Measurements from ENCODE around the gene LCLAT1. TPM values are rescaled to one million over a fixed set of nuclear protein-coding genes. Genes with fewer than 3 reads are reported as not detected.
"Not testable (repeated sequence)": the region's sequence is repeated elsewhere in the genome, so short reads cannot be mapped to it uniquely, and the experiment has no call there.

Gene LCLAT1
- total RNA-seq, 1 experiment from 2014 or later = 24.9 TPM

- DNase-seq (ENCODE audit: low read depth) = no peak
These were observed 192.8 kb downstream of the LCLAT1 start for GRCh38 chr2:30639836-30640235.

- DNase-seq (ENCODE audit: low read depth) = no peak
These were observed 194.8 kb downstream of the LCLAT1 start for GRCh38 chr2:30641765-30642345.

DNA sequence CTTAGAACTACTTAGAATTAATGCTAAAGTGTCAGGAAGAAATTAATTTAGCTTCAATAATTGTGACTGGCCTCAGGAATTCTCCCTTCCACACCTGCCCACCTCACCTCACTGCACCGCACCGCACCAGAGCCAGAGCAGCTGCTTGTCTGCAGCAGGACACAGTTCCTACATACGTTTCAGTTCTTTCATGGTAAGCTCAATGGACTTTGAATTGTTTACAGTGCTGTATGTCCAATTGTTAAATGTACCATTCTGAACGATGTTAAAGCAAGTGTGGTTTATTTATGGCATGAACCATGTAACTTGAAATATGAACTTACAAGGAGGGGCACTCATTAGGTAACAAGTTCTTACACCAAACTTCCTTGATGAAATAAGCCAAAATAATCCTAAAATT, 196.0 kb downstream of the LCLAT1 start:
- DNase-seq (ENCODE audit: low read depth) = not testable (repeated sequence)

- no peak for DNase-seq (ENCODE audit: low read depth)
These were observed 196.6 kb downstream of the LCLAT1 start for GRCh38 chr2:30643674-30644073.

GRCh38 chr2:30645081-30645744, 198.2 kb downstream of the LCLAT1 start:
- DNase-seq (ENCODE audit: low read depth) = peak; percentile 47

- DNase-seq (ENCODE audit: low read depth) = no peak
These were observed 198.7 kb downstream of the LCLAT1 start for GRCh38 chr2:30645745-30646119.

DNA sequence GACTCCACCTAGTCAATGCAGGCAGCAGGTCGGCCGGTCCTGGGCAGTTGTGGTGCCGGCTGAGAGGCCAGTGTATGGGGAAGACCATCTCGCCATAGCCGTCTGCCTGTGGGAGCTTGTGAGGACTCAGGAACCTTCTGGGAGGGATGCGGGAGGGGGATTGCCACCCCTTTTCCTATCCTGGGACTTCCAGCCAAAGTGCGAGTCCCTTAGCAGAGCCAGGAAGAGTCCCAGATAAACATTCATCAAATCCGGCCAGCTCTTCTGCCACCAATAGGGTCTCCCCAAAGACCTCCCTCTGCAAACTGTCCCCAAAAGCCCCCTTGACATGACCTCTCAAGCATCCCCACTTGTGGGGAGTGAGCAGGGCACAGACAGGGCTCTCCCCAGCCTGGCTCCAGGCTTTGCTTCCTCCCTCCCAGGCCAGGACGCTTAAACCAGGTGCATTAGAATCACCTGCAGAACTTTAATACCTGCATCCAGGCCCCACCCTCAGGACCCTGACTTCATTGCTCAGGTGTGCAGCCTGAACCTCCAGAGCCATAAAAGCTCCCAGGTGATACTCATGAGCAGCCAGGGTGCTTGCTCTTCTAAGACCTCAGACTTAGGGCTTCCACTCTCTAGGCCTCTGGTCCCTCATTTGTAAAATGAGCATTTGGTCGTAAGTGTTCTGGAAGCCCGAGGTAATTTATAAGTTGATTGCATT, 200.9 kb downstream of the LCLAT1 start:
- DNase-seq (ENCODE audit: low read depth) = no peak

- DNase-seq (ENCODE audit: low read depth) = no peak
These were observed 202.2 kb downstream of the LCLAT1 start for GRCh38 chr2:30649278-30649677.

GRCh38 chr2:30649828-30650227, 202.8 kb downstream of the LCLAT1 start:
- DNase-seq (ENCODE audit: low read depth) = no peak

DNA sequence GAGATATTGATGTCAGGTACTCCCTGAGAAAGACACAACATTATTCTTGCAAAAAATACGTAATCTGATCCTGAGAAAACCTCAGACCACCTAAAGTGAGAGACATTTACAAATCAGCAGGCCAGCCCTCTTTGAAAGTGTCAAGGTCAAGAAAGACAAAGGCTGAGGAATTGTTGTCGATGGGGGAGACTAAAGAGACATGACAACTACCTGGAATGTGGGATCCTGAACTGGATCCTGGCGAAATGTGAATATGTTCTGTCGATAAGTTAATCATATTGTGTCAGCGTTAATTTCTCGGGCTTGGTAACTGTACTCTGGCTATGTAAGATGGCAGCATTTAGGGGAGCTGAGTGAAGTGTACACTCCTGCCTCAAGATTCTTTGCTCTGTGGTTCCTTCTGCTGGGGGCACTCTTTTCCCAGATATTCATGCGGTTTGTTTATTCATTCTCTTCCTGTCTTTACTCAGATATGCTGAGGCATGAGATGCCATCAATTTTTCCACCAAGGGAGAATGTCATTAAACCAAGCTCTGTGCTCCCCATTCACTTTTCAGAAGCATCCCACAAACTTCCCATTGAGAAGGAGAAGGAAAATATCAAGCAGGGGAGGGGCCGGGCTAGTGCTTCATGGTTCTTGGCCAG, 205.3 kb downstream of the LCLAT1 start:
- DNase-seq (ENCODE audit: low read depth) = no peak

DNA sequence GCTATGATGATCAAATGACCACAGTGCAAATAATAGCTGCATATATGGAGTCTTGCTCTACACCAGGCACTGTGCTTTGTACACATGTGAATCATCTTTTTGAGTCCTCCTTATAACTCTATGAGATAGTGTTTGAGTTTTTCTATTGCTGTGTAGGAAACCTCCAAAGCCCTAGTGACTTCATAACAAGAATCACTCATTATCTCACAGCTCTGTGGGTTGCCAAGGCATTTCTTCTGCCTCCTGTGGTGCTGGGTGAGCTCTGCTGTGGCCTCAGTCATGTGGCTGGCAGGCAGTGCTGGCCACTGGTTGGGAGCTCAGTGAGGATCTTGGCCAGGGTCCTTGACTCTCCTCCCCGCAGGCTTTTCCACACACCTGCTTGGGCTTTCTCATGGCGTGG, 206.8 kb downstream of the LCLAT1 start:
- DNase-seq (ENCODE audit: low read depth) = peak; percentile 31

- DNase-seq (ENCODE audit: low read depth) = no peak
These were observed 207.4 kb downstream of the LCLAT1 start for GRCh38 chr2:30654404-30654803.

DNA sequence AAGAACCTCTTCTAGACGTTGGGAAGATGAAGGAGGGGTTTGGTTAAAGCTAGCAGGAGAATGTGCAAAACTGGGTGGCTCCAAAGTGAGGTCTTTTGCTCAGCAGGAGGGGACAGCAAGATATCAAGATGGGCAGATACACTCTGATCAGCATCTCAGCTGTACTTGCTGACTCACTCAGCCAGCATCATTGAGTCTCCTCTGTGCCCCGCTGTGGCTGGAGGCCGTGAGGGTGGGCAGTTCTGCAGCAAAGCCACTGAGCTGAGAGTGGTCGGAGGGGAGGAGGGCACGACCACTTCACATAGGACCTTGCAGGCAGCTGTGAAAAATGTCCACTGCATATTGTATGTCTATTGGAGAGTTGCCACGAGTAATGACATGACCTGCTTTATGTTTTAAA, 208.2 kb downstream of the LCLAT1 start:
- peak; percentile 65 for DNase-seq (ENCODE audit: low read depth)

GRCh38 chr2:30655660-30656059, 208.6 kb downstream of the LCLAT1 start:
- peak; percentile 97 for DNase-seq (ENCODE audit: low read depth)

DNA sequence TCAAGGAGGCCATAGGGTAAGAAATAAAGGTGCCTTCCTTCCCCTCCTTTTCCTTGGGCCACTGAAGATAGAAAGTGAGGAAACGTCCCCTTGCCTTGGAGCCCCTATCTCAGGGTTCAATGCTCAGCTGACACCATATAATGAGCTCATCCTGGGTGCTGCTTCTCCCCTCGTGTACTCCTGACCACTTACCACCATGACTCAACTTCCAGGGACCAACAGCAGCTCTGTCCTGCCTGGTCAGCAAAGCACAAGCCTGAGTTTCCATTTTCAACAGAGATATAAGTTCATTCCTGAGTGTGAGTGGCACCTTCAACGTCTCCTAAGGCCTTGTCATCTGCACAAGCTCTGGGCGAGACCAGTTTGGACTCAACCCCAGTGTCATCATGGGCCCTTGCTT, 209.0 kb downstream of the LCLAT1 start:
- DNase-seq (ENCODE audit: low read depth) = peak; percentile 84

- DNase-seq (ENCODE audit: low read depth) = peak; percentile 23
These were observed 214.4 kb downstream of the LCLAT1 start for GRCh38 chr2:30661173-30662107.

DNA sequence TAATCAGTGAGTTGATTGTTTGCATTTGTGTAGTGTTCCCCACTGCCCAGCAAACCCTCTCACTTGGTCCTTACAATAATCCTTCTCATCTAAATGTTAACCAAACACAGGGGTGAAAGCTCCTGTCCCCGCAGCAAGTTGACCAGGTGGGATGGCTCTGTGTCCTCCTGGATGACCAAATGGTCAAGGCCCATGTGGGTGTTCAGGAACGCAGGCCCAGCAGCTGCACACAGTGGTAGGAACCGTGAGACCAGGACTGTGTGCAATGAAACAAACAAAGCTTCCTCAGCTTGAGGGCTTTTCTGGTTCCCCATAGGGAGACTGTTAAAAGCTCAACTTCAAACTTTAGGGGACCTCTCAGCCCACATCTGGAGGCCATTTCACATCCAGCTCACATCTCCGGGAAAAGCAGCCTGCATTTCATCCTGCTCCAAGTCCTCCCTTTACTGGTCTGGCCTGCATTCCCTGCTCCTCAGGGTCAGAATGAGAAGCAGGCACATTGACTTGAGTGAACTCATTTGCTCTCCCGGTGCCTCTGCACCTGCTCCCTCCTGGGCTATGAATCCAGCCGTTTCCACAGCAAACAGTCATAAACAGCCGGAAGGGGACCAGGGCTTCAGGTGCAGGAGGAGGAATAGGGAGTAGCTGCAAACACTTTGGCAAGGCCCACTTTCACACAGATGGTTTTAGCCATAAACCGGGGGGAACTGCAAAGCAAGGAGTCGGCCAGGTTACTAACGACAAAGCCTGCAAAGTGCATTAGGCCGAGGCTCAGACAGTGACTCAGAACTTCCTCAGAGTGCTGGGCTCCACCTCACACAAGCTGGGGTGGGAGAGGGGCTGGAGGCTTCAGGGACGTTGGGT, 215.5 kb downstream of the LCLAT1 start:
- DNase-seq (ENCODE audit: low read depth) = peak; percentile 9

- DNase-seq (ENCODE audit: low read depth) = no peak
These were observed 216.3 kb downstream of the LCLAT1 start for GRCh38 chr2:30663321-30663720.

DNA sequence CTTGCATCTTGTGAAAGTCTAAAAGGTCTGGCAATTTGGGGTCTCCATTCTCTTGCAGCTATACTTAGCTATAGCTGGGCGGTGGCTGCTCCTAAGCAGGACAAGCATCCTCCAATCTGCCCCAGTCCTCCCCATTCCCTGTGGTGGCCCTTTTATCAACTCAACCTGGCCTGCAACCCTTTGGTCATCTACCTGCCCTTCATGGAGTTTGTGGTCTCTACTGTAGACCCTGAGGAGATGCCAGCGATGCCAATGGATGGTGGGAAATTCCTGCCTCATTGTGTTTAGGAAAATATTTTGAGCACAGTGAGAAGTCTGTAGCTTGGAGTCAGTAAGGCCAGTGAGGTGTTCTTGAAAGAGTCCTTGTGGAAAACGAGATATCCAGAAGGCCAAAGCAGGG, 216.8 kb downstream of the LCLAT1 start:
- no peak for DNase-seq (ENCODE audit: low read depth)

GRCh38 chr2:30664761-30665358, 217.8 kb downstream of the LCLAT1 start:
- DNase-seq (ENCODE audit: low read depth) = peak; percentile 97

All from LHCN-M2 (cell line).